ENCODE results near the gene INPP5A.

DNA sequence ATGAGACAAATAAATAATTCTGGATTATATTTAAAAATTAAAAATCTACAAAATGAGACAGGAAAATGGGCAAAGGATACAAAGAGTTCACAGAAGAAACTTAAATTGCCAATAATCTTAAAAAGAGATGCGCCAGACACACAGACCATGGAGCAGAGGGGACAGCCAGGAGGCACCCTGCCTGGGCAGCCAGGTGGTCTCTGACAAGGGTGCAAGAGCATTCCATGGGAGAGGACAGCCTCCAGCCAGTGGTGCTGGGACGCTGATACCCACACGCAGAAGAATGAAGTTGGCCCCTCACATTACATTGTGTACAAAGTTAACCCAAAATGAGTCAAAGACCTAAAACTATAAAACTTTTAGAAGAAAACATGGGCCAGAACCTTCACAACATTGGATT lies 142.1 kb downstream of the INPP5A start:
- TF ChIP-seq, protein P1, sequence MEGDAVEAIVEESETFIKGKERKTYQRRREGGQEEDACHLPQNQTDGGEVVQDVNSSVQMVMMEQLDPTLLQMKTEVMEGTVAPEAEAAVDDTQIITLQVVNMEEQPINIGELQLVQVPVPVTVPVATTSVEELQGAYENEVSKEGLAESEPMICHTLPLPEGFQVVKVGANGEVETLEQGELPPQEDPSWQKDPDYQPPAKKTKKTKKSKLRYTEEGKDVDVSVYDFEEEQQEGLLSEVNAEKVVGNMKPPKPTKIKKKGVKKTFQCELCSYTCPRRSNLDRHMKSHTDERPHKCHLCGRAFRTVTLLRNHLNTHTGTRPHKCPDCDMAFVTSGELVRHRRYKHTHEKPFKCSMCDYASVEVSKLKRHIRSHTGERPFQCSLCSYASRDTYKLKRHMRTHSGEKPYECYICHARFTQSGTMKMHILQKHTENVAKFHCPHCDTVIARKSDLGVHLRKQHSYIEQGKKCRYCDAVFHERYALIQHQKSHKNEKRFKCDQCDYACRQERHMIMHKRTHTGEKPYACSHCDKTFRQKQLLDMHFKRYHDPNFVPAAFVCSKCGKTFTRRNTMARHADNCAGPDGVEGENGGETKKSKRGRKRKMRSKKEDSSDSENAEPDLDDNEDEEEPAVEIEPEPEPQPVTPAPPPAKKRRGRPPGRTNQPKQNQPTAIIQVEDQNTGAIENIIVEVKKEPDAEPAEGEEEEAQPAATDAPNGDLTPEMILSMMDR (IDR thresholded peaks at IDR 0.05; ENCODE audit: low read depth, low read length, poor library complexity, severe bottlenecking) = no peak
- TF ChIP-seq EZH2phosphoT487 (IDR thresholded peaks at IDR 0.05; ENCODE audit: borderline replicate concordance, low read length) = no peak

All from DOHH2 (cell line).